Ramos (cell line): Measurements from ENCODE around the gene HRCT1.

Experiments
- in situ Hi-C: fragments of 300-500 bp; cut with MboI; formaldehyde crosslinking; loops from one replicate; pipeline ENCODE4 v1.14.3; 2022; ENCODE audit warnings: low sequenced_read_pairs; ENCODE audit not compliant: unreplicated experiment

The HRCT1 gene

DNA sequence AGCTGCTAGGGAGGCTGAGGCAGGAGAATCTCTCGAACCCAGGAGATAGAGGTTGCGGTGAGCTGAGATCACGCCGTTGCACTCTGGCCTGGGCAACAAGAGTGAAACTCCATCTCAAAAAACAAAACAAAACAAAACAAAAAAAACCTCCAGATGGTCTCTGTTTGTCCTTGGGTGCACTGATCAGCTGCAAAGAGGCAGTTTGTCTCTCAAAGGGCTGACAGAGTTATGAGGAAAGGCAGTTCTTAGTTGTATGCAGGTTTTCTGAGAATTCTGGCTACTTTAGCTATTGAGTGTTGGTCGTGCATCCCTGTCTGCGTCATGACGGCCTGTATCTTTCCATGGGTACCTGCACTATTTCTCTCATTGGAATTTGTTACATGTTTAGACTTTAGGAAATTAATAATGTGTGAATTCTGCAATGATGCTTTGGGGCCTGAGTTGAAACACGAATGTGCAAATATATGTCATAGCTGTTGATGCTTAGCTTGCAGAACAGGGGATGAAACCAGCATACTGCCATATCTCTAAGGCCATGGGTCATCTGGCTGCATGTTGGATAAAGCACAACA, 33.8 kb downstream of the HRCT1 start:
- in situ Hi-C loops: no loop called here

GRCh38 chr9:35940458-35941407, 34.7 kb downstream of the HRCT1 start:
- in situ Hi-C loops: no loop called here

GRCh38 chr9:35942286-35942685, 36.3 kb downstream of the HRCT1 start:
- in situ Hi-C loops: no loop called here

DNA sequence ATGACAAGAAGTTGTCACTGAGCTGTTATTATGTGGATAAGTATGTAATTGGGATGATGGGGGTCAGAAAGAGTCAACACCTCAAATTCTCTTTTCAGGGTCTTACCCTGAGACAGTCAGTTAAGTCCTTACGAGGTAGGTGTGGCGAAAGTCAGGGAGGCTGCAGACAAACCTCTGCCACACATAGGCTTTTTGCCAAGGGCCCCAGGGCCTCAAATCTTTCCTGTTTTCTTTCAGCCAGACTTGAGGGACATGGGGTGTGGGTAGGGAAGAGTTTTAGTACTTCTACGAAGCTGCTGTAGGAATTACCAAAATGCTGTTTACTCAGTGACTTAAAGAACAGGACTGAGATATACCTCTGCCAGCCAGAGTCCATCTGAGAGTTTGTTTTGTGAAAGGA, 38.2 kb downstream of the HRCT1 start:
- in situ Hi-C loops: no loop called here

DNA sequence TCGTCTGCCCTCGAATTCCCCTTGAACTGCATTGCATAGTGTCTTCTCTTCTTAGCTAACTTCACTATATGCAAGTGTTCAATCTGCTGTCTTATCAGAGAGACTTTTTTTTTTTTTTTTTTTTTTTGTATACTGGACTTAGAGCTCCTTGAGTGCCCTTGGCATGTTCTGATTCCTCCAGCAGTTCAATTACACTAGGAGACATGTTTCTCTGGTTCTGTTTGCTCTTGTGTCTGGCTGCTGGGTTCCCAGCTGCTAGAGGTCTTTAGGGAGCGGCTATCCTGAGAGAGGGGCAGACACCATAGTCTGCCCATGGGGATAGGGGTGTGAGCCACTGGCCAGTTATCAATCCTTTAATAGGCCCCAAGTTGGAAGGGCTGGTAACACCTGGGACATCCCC, 38.8 kb downstream of the HRCT1 start:
- in situ Hi-C loops: no loop called here

- in situ Hi-C loops: no loop called here
These were observed 39.5 kb downstream of the HRCT1 start for GRCh38 chr9:35945341-35946018.

DNA sequence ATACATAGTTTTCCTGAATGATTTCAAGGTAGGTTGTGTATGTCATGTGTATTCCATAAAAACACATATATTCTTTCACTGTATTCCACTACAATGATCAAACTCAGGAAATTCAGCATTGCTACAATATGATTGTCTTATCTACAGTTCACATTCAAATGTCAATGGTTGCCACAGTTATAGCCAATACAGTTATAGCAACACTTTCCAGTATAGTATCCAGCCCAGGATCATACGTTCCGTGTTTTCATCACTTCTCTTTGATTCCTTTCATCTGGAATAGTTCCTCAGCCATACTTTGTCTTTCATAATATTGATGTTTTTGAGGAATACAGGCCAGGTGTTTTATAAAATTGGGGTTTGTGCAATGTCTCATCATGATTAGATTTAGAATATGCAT, 42.4 kb downstream of the HRCT1 start:
- in situ Hi-C loops: no loop called here

GRCh38 chr9:35948901-35949318, 42.9 kb downstream of the HRCT1 start:
- in situ Hi-C loops: no loop called here

- in situ Hi-C loops: no loop called here
These were observed 45.7 kb downstream of the HRCT1 start for GRCh38 chr9:35951736-35952135.

DNA sequence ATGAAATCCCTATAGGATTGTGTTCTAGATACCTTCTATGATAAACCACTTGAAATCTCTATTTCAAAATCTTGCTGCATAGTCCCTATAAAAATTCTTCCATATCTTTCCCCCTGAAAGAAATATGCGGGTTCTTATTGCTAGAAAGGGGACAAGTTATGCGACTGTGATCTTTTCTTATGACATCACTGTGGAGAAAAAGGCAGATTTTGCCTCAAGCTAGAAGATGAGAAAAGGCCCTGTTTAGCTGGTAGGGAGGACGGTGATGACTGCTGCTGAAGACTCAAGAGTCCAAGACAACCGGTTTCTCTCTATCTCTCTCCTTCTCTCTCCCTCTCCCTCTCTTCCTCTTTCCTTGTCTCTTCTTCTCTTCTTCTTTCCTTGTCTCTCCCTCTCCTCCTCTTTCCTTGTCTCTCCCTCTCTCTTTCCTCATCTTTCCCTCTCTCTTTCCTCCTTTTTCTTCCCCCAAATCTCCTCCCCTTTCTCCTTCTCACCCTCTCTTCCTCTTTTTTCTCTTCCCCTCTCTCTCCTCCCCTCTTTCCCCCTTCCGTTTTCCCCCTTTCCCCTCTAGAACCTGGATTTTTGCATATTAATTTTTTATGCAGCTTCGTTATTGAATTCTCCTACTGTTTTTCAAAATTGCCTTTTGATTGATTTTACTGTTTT, 46.7 kb downstream of the HRCT1 start:
- in situ Hi-C loops: no loop called here

- in situ Hi-C loops: loop anchor here (5.0 kb wide), 1 partner anchor 67 kb away; no protein-coding TSS in a partner anchor
These were observed 49.0 kb downstream of the HRCT1 start for GRCh38 chr9:35954942-35955546.

DNA sequence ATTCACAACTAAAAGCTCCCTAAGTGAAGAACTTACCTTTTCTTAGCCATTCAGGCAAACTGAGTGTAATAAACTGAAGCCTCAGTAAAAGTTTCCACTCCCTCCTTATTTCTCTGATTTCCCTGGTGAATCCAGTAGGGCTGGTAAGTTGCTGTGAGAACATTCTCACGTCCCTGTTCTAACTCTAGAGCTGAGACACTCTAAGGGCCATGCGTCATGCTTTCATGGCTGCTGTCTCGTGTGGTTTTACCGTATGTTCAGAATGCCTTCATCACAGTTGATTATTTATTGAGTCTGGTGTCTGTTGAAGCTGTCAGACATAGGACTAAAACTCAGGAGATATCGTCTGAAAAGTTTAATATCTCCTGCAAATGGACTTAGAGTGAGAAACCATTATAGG, 50.6 kb downstream of the HRCT1 start:
- in situ Hi-C loops: loop anchor here (5.0 kb wide), 1 partner anchor 66 kb away; no protein-coding TSS in a partner anchor
